HG02852 (cell line): ENCODE measurements around the gene FAH.
"Not testable (repeated sequence)": the region's sequence is repeated elsewhere in the genome, so short reads cannot be mapped to it uniquely, and the experiment has no call there.

Experiments
- ATAC-seq: cut with Tn5 transposase; IDR thresholded peaks from one replicate; pipeline ENCODE4 v1.9.1; 2021; ENCODE audit warnings: mild to moderate bottlenecking, moderate library complexity; ENCODE audit not compliant: unreplicated experiment

FAH gene

GRCh38 chr15:80152896-80153876, at the start of gene FAH:
Gene FAH (plus strand): TSS chr15:80152999. CDS start chr15:80153055, 56 bp downstream.
- peak; percentile 55 for ATAC-seq

- no peak for ATAC-seq
Observed at GRCh38 chr15:80105193-80105592, 47.6 kb upstream of the FAH start.

- ATAC-seq: no peak
Observed at GRCh38 chr15:80105595-80105994, 47.2 kb upstream of the FAH start.

- no peak for ATAC-seq
Observed at GRCh38 chr15:80106051-80106450, 46.7 kb upstream of the FAH start.

GRCh38 chr15:80107204-80107603, 45.6 kb upstream of the FAH start:
- ATAC-seq: no peak

- no peak for ATAC-seq
Observed at GRCh38 chr15:80107774-80108173, 45.0 kb upstream of the FAH start.

- ATAC-seq: no peak
Observed at GRCh38 chr15:80109388-80109787, 43.4 kb upstream of the FAH start.

GRCh38 chr15:80110920-80111319, 41.9 kb upstream of the FAH start:
- no peak for ATAC-seq

GRCh38 chr15:80114114-80114513, 38.7 kb upstream of the FAH start:
- no peak for ATAC-seq

GRCh38 chr15:80115021-80115420, 37.8 kb upstream of the FAH start:
- no peak for ATAC-seq

GRCh38 chr15:80118956-80119355, 33.8 kb upstream of the FAH start:
- ATAC-seq: no peak

- ATAC-seq: no peak
Observed at GRCh38 chr15:80120636-80121035, 32.2 kb upstream of the FAH start.

- no peak for ATAC-seq
Observed at GRCh38 chr15:80121546-80121945, 31.3 kb upstream of the FAH start.

GRCh38 chr15:80123034-80123433, 29.8 kb upstream of the FAH start:
- no peak for ATAC-seq

GRCh38 chr15:80127253-80127652, 25.5 kb upstream of the FAH start:
- ATAC-seq: not testable (repeated sequence)

GRCh38 chr15:80127911-80128310, 24.9 kb upstream of the FAH start:
- ATAC-seq: no peak

- no peak for ATAC-seq
Observed at GRCh38 chr15:80132382-80132781, 20.4 kb upstream of the FAH start.

- no peak for ATAC-seq
Observed at GRCh38 chr15:80136854-80137253, 15.9 kb upstream of the FAH start.

GRCh38 chr15:80138961-80139360, 13.8 kb upstream of the FAH start:
- no peak for ATAC-seq

GRCh38 chr15:80140909-80141308, 11.9 kb upstream of the FAH start:
- ATAC-seq: no peak

- ATAC-seq: no peak
Observed at GRCh38 chr15:80141916-80142598, 10.7 kb upstream of the FAH start.

- no peak for ATAC-seq
Observed at GRCh38 chr15:80142646-80143045, 10.2 kb upstream of the FAH start.
